A549 (cell line): ENCODE data around the gene GNG12. TPM values are rescaled to one million over a fixed set of nuclear protein-coding genes. Genes with fewer than 3 reads are reported as not detected.

ENCODE experiments used
- ATAC-seq, 2 experiments: fragments of 200-7000 bp in 1 of 2; fragments of >200 bp in 1 of 2; cut with Nextera tagmentation in 1 of 2; cut with Tn5 transposase in 1 of 2; 3 replicates each; pipeline versions ENCODE4 v1.8.0 to v1.9.1; 2018 to 2020; ENCODE audit warnings: mild to moderate bottlenecking in 1 of 2, moderate library complexity in 1 of 2
- CTCF ChIA-PET: fragments of 300-600 bp; sonication (Branson Sonifier 250); formaldehyde crosslinking; extraction: SDS; loops from one replicate; lab custom pipeline; 2021; ENCODE audit warnings: antibody characterized with exemption, inconsistent platforms; lab: Yijun Ruan, JAX
- POLR2A ChIA-PET: fragments of 350-600 bp; formaldehyde crosslinking; extraction: SDS; loops from one replicate; lab custom pipeline; 2021; ENCODE audit warnings: antibody characterized with exemption, inconsistent platforms; lab: Yijun Ruan, JAX
- DNase-seq, 2 experiments: peaks; one replicate each; pipeline versions ENCODE4 v3.0.0 to v3.0.0-alpha.2; 2011 to 2016; ENCODE audit warnings: low read depth in 1 of 2, low spot score in 1 of 2
- FAIRE-seq: peaks from 2 replicates; lab custom pipeline; 2011; peaks lifted over from hg19 to GRCh38; lab: Jason Lieb, UNC
- H3K27ac ChIP-seq, 2 experiments: fragments of >200 bp; sonication (Bioruptor Twin); formaldehyde crosslinking; 3 replicates each; pipeline ENCODE4 v1.5.1; 2016 to 2017
- H3K4me1 ChIP-seq: fragments of >200 bp; sonication (Bioruptor Twin); formaldehyde crosslinking; 3 replicates; pipeline ENCODE4 v1.6.1; 2016
- H3K4me2 ChIP-seq: fragments of >200 bp; sonication (Bioruptor Twin); formaldehyde crosslinking; 3 replicates; pipeline ENCODE4 v1.6.1; 2016
- H3K4me3 ChIP-seq: fragments of >200 bp; sonication (Bioruptor Twin); formaldehyde crosslinking; 3 replicates; pipeline ENCODE4 v1.5.1; 2016
- H3K9me3 ChIP-seq: fragments of >200 bp; sonication (Bioruptor Twin); formaldehyde crosslinking; 3 replicates; pipeline ENCODE4 v1.6.1; 2016
- ATOH8 ChIP-seq: fragments of 250-450 bp; sonication (Bioruptor Pico); IDR thresholded peaks from 2 replicates; pipeline ENCODE4 v1.5.0; 2020; ENCODE audit warnings: low read depth, mild to moderate bottlenecking, moderate library complexity
- CBX8 ChIP-seq: fragments of 200-600 bp; sonication (generic); IDR thresholded peaks from 2 replicates; pipeline ENCODE4 v1.6.1; 2016
- CHD4 ChIP-seq: fragments of 200-600 bp; sonication (generic); IDR thresholded peaks from 2 replicates; pipeline ENCODE4 v1.6.1; 2016; ENCODE audit warnings: antibody characterized with exemption, mild to moderate bottlenecking, borderline replicate concordance
- EHF ChIP-seq: fragments of 250-450 bp; sonication (Bioruptor Pico); IDR thresholded peaks from 2 replicates; pipeline ENCODE4 v1.5.0; 2020; ENCODE audit warnings: mild to moderate bottlenecking
- ESRRA ChIP-seq: fragments of 150-350 bp; IDR thresholded peaks from 2 replicates; pipeline ENCODE4 v1.6.1; 2014; ENCODE audit warnings: mild to moderate bottlenecking, low read length, borderline replicate concordance
- FOSL2 ChIP-seq, 2 experiments: fragments of 450-650 bp in 1 of 2; fragments of >200 bp in 1 of 2; sonication (Bioruptor Twin) in 1 of 2; formaldehyde crosslinking; IDR thresholded peaks; 2 replicates each; pipeline versions ENCODE4 v1.5.0 to v1.6.1; 2016 to 2020; ENCODE audit warnings: mild to moderate bottlenecking in 1 of 2, moderate library complexity in 1 of 2
- GATA3 ChIP-seq: IDR thresholded peaks from 2 replicates; pipeline ENCODE4 v1.6.1; 2012; ENCODE audit warnings: borderline replicate concordance
- HES2 ChIP-seq: fragments of >200 bp; sonication (Bioruptor Twin); formaldehyde crosslinking; IDR thresholded peaks from 2 replicates; pipeline ENCODE4 v1.6.1; 2016
- HEYL ChIP-seq: fragments of 250-450 bp; sonication (Bioruptor Pico); IDR thresholded peaks from 2 replicates; pipeline ENCODE4 v1.8.0; 2021; ENCODE audit warnings: mild to moderate bottlenecking, moderate library complexity
- HOXA7 ChIP-seq: fragments of 250-450 bp; sonication (Bioruptor Pico); IDR thresholded peaks from 2 replicates; pipeline ENCODE4 v1.5.0; 2020; ENCODE audit warnings: mild to moderate bottlenecking, moderate library complexity
- HOXB5 ChIP-seq: fragments of 250-450 bp; sonication (Bioruptor Pico); IDR thresholded peaks from 2 replicates; pipeline ENCODE4 v1.5.0; 2020; ENCODE audit warnings: mild to moderate bottlenecking, moderate library complexity
- JUNB ChIP-seq: fragments of >200 bp; sonication (Bioruptor Twin); formaldehyde crosslinking; IDR thresholded peaks from 2 replicates; pipeline ENCODE4 v1.6.1; 2016
- KDM5A ChIP-seq: fragments of 200-600 bp; sonication (generic); IDR thresholded peaks from 2 replicates; pipeline ENCODE4 v1.6.1; 2016; ENCODE audit warnings: antibody characterized with exemption, mild to moderate bottlenecking
- NFE2L2 ChIP-seq: fragments of 150-350 bp; conservative IDR thresholded peaks from 2 replicates; pipeline ENCODE4 v1.6.1; 2014; ENCODE audit warnings: low read length
- PHF8 ChIP-seq: fragments of 200-600 bp; sonication (generic); IDR thresholded peaks from 2 replicates; pipeline ENCODE4 v1.6.1; 2016; ENCODE audit warnings: low read depth, mild to moderate bottlenecking, antibody characterized with exemption, moderate library complexity, borderline replicate concordance
- POLR2A ChIP-seq: IDR thresholded peaks from 2 replicates; pipeline ENCODE4 v1.6.1; 2012; ENCODE audit warnings: mild to moderate bottlenecking, low read length
- POLR2AphosphoS2 ChIP-seq: conservative IDR thresholded peaks from 2 replicates; pipeline ENCODE4 v1.6.1; 2012; ENCODE audit warnings: low read length, improper control_type of control experiment, inconsistent platforms
- RCOR1 ChIP-seq: fragments of 150-350 bp; IDR thresholded peaks from 2 replicates; pipeline ENCODE4 v1.6.1; 2014; ENCODE audit warnings: antibody characterized with exemption, low read length, low read depth
- RFX5 ChIP-seq: fragments of 450-650 bp; IDR thresholded peaks from 2 replicates; pipeline ENCODE4 v1.7.1; 2014; ENCODE audit warnings: antibody characterized with exemption, mild to moderate bottlenecking, moderate library complexity
- RNF2 ChIP-seq: fragments of 200-600 bp; sonication (generic); IDR thresholded peaks from 2 replicates; pipeline ENCODE4 v1.6.1; 2016; ENCODE audit warnings: low read depth, mild to moderate bottlenecking, antibody characterized with exemption, moderate library complexity, borderline replicate concordance
- TFCP2L1 ChIP-seq: fragments of 250-450 bp; sonication (Bioruptor Pico); IDR thresholded peaks from 2 replicates; pipeline ENCODE4 v1.5.0; 2021; ENCODE audit warnings: mild to moderate bottlenecking
- ZFP36 ChIP-seq: fragments of 450-650 bp; IDR thresholded peaks from 2 replicates; pipeline ENCODE4 v1.6.1; 2014; ENCODE audit warnings: borderline replicate concordance; ENCODE audit not compliant: partially characterized antibody
- ZNF302 ChIP-seq: fragments of 250-450 bp; sonication (Bioruptor Pico); IDR thresholded peaks from 2 replicates; pipeline ENCODE4 v1.9.0; 2021; ENCODE audit warnings: inconsistent platforms, mild to moderate bottlenecking, moderate library complexity
- WGBS: methylation state at CpG from one replicate; pipeline ENCODE4 v1.1.6; 2017; ENCODE audit errors: missing lambda C conversion rate; 5-methylcytosine and 5-hydroxymethylcytosine counted together
- polyA plus RNA-seq, 4 experiments: library from polyadenylated mRNA; depleted of rRNA in 3 of 4; stranded (reverse); fragments of >200 nt; fragmentation: RNase III in 1 of 4; extraction: RNeasy Plus Mini Kit Qiagen cat#74134 plus additional on column Dnase treatment in 1 of 4; gene quantifications; 2 replicates in 3 of 4; 3 replicates in 1 of 4; pipeline ENCODE4 v1.2.3, GENCODE V29; 2011 to 2017
- TF ChIP-seq, protein P1 (sequence below): fragments of 250-450 bp; sonication (Bioruptor Pico); IDR thresholded peaks from 2 replicates; pipeline ENCODE4 v1.5.0; 2021; ENCODE audit warnings: mild to moderate bottlenecking, moderate library complexity, borderline replicate concordance
- TF ChIP-seq, protein P2 (sequence below): fragments of >200 bp; sonication (Bioruptor Twin); formaldehyde crosslinking; IDR thresholded peaks from 3 replicates; pipeline ENCODE4 v1.5.1; 2016
- TF ChIP-seq, protein P3 (sequence below): fragments of 450-650 bp; IDR thresholded peaks from 2 replicates; pipeline ENCODE4 v1.6.1; 2014; ENCODE audit warnings: antibody characterized with exemption
- TF ChIP-seq, protein P4 (sequence below): fragments of >200 bp; sonication (Bioruptor Twin); formaldehyde crosslinking; IDR thresholded peaks from 3 replicates; pipeline ENCODE4 v1.6.1; 2016

The GNG12 gene
- polyA plus RNA-seq, 2 of the 4 experiments (the other 2 are of a cell fraction), result 91.8 to 132 TPM

DNA sequence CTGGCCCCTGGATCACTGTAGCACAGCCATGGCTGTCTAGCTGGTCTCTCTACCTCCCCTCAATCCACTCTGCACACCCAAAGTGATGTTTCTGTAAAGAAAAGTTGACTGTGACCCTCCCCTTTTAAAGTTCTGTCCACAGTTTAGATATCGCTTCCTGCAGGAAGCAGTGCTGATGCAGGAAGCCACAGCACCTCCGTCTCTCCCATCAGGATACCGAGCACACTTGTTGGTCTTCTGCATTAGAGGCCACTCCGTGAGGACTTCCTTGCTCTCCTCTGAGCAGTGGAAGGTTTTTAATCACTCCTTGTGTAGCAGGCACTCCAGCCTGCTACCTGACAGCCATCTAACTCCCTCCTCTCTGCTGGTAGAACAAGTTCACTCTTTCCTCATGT is 78.7 kb downstream of the GNG12 start:
- TF ChIP-seq CHD4 (no peak), HEYL (CRISPR knock-in tag) (no peak), POLR2AphosphoS2 (no peak), GATA3 (no peak), KDM5A (no peak), TFCP2L1 (CRISPR knock-in tag) (no peak), ATOH8 (CRISPR knock-in tag) (no peak), RFX5 (no peak), FOSL2 (IDR thresholded peaks at IDR 0.05) (no peak), FOSL2 (CRISPR knock-in tag; IDR thresholded peaks at IDR 0.05) (no peak), CBX8 (no peak), HES2 (no peak), ZFP36 (no peak)
- TF ChIP-seq, protein P1, sequence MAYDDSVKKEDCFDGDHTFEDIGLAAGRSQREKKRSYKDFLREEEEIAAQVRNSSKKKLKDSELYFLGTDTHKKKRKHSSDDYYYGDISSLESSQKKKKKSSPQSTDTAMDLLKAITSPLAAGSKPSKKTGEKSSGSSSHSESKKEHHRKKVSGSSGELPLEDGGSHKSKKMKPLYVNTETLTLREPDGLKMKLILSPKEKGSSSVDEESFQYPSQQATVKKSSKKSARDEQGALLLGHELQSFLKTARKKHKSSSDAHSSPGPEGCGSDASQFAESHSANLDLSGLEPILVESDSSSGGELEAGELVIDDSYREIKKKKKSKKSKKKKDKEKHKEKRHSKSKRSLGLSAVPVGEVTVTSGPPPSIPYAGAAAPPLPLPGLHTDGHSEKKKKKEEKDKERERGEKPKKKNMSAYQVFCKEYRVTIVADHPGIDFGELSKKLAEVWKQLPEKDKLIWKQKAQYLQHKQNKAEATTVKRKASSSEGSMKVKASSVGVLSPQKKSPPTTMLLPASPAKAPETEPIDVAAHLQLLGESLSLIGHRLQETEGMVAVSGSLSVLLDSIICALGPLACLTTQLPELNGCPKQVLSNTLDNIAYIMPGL (CRISPR knock-in tag), result no peak
- TF ChIP-seq, protein P2, sequence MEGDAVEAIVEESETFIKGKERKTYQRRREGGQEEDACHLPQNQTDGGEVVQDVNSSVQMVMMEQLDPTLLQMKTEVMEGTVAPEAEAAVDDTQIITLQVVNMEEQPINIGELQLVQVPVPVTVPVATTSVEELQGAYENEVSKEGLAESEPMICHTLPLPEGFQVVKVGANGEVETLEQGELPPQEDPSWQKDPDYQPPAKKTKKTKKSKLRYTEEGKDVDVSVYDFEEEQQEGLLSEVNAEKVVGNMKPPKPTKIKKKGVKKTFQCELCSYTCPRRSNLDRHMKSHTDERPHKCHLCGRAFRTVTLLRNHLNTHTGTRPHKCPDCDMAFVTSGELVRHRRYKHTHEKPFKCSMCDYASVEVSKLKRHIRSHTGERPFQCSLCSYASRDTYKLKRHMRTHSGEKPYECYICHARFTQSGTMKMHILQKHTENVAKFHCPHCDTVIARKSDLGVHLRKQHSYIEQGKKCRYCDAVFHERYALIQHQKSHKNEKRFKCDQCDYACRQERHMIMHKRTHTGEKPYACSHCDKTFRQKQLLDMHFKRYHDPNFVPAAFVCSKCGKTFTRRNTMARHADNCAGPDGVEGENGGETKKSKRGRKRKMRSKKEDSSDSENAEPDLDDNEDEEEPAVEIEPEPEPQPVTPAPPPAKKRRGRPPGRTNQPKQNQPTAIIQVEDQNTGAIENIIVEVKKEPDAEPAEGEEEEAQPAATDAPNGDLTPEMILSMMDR, result no peak
- TF ChIP-seq, protein P3, sequence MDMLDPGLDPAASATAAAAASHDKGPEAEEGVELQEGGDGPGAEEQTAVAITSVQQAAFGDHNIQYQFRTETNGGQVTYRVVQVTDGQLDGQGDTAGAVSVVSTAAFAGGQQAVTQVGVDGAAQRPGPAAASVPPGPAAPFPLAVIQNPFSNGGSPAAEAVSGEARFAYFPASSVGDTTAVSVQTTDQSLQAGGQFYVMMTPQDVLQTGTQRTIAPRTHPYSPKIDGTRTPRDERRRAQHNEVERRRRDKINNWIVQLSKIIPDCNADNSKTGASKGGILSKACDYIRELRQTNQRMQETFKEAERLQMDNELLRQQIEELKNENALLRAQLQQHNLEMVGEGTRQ, result no peak
- DNase-seq, result no peak
- peak overlapping the region; percentile 22 to 44; a peak in 2 of 6 replicates for H3K27ac ChIP-seq
- H3K4me1 ChIP-seq, result peaks cover 45% of the 10 kb centered on the region
- ATAC-seq, result no peak
- 92% methylated on average over 4 of the region's 4 CpGs for WGBS
- no peak overlapping the region for H3K4me3 ChIP-seq
- no peak overlapping the region for H3K4me2 ChIP-seq
- POLR2A ChIA-PET, result no interaction called here
- CTCF ChIA-PET, result interaction anchor here (1.0 to 13.3 kb wide), 6 partner anchors 9 to 365 kb away, joined by 3 to 197 read pairs (median 4); no protein-coding TSS in a partner anchor
- FAIRE-seq, result no peak
- no peaks in the 10 kb centered on the region for H3K9me3 ChIP-seq

DNA sequence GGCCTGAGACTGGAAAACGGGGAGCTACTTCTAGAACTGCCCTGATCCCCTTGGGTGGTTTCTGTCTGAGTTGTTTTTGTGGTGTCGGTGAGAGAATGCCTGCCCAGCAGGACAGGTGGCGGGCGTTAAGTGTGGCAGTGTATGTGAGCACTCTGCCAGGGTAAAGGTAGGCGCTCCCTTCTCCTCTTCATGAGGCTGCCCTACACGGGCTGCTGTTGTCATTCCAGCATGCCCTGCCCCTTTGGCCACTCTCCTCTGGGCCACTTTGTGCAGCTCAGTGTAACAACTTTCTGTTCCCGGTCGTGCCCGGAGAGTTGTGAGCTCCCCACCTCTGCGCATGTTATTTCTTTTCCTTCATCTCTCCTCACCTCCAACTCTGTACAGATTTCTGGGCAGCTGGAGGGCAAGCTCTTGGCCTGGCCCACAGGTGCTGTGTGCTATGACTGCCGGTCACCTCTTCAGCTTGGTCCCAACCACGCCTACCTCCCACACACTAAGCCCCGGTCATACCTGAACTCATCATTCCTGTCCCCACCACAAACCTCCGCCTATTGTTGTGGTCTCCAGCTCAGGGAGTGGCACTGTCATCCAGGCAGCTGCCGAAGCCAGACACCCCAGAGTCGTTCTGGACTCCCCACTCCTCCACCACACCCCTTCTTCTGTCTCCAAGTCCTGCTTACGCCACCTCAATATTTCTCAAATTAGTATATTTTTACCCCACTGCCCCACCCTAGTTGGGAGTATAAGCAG is 79.3 kb downstream of the GNG12 start:
- WGBS, result 85% methylated on average over 17 of the region's 17 CpGs
- FAIRE-seq, result no peak
- DNase-seq, result no peak
- ATAC-seq, result no peak
- Histone ChIP-seq H3K9me3 (no peaks in the 10 kb centered on the region), H3K4me2 (no peak overlapping the region), H3K4me1 (peaks cover 45% of the 10 kb centered on the region), H3K4me3 (no peak overlapping the region), H3K27ac (peak overlapping the region; percentile 22 to 44; a peak in 3 of 6 replicates)
- ChIA-PET CTCF (interaction anchor here (0.5 to 13.3 kb wide), 7 partner anchors 10 to 366 kb away, joined by 3 to 197 read pairs (median 4); no protein-coding TSS in a partner anchor), POLR2A (no interaction called here)
- TF ChIP-seq HOXB5 (CRISPR knock-in tag) (no peak), PHF8 (no peak), POLR2A (no peak), POLR2AphosphoS2 (no peak), EHF (CRISPR knock-in tag) (no peak), ESRRA (no peak), RNF2 (no peak), JUNB (no peak), NFE2L2 (no peak), FOSL2 (IDR thresholded peaks at IDR 0.05) (no peak), FOSL2 (CRISPR knock-in tag; IDR thresholded peaks at IDR 0.05) (no peak), HOXA7 (CRISPR knock-in tag) (no peak), ZNF302 (no peak), RCOR1 (no peak)
- TF ChIP-seq, protein P4, sequence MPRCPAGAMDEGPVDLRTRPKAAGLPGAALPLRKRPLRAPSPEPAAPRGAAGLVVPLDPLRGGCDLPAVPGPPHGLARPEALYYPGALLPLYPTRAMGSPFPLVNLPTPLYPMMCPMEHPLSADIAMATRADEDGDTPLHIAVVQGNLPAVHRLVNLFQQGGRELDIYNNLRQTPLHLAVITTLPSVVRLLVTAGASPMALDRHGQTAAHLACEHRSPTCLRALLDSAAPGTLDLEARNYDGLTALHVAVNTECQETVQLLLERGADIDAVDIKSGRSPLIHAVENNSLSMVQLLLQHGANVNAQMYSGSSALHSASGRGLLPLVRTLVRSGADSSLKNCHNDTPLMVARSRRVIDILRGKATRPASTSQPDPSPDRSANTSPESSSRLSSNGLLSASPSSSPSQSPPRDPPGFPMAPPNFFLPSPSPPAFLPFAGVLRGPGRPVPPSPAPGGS, result no peak
